NT2/D1 (cell line): Measurements from ENCODE around the gene SMAD2.

Experiments used
- SUZ12 ChIP-seq: IDR thresholded peaks from 2 replicates; pipeline ENCODE4 v1.6.1; 2011; ENCODE audit not compliant: insufficient read length, insufficient read depth; ENCODE audit errors: extremely low read depth
- YY1 ChIP-seq: IDR thresholded peaks from 2 replicates; pipeline ENCODE4 v1.6.1; 2011; ENCODE audit not compliant: insufficient read length, insufficient read depth
- ZNF274 ChIP-seq: IDR thresholded peaks from 2 replicates; pipeline ENCODE4 v1.6.1; 2011; ENCODE audit warnings: mild to moderate bottlenecking, low read depth, low read length

- TF ChIP-seq ZNF274: no peak
- TF ChIP-seq YY1: no peak
- no peak for TF ChIP-seq SUZ12
These were observed 665 bp upstream of the SMAD2 start for GRCh38 chr18:47930931-47931717.
